HepG2 (cell line): ENCODE measurements around the gene NSMCE1. TPM values are rescaled to one million over a fixed set of nuclear protein-coding genes. Genes with fewer than 3 reads are reported as not detected.

ENCODE experiments used
- ATAC-seq: fragments of 200-7000 bp; cut with Tn5 transposase; 3 replicates; pipeline ENCODE4 v1.9.1; 2020; ENCODE audit warnings: mild to moderate bottlenecking, moderate library complexity
- BruUV-seq: library from RNA; stranded (reverse); fragments of 400-500 nt; replicated peaks from 2 replicates; lab custom pipeline; 2021; lab: Mats Ljungman, UMichigan
- CTCF ChIA-PET: fragments of 300-600 bp; formaldehyde crosslinking; extraction: SDS; loops from one replicate; lab custom pipeline; 2021; ENCODE audit warnings: low total read pairs, inconsistent platforms, low intra/inter-chr PET ratio; lab: Yijun Ruan, JAX
- POLR2A ChIA-PET: fragments of 350-600 bp; sonication (Branson Sonifier 250); formaldehyde crosslinking; loops from one replicate; lab custom pipeline; 2020; ENCODE audit warnings: antibody characterized with exemption, inconsistent platforms; lab: Yijun Ruan, JAX
- DNase-seq: peaks from one replicate; pipeline ENCODE4 v3.0.0-alpha.2; 2015; ENCODE audit warnings: low spot score
- FAIRE-seq: peaks from 3 replicates; lab custom pipeline; 2011; peaks lifted over from hg19 to GRCh38; lab: Jason Lieb, UNC
- H2AFZ ChIP-seq: one replicate; pipeline ENCODE4 v1.6.1; 2011; ENCODE audit warnings: low read length, inconsistent platforms
- H3K27ac ChIP-seq: fragments of 300-600 bp; 3 replicates; pipeline ENCODE4 v1.8.0; 2011; ENCODE audit warnings: mixed run types, mild to moderate bottlenecking, mixed read lengths, low read length, inconsistent platforms; ENCODE audit not compliant: insufficient read depth; ENCODE audit errors: extremely low read length
- H3K27me3 ChIP-seq, 2 experiments: fragments of 200-600 bp in 1 of 2; 2 replicates in 1 of 2; 3 replicates in 1 of 2; pipeline versions ENCODE4 v1.6.0 to v1.8.0; 2011; ENCODE audit warnings: low read length in 2 of 2, mild to moderate bottlenecking in 2 of 2, moderate library complexity in 2 of 2, inconsistent platforms in 1 of 2; ENCODE audit not compliant: insufficient read depth in 2 of 2, control insufficient read depth in 1 of 2
- H3K36me3 ChIP-seq, 2 experiments: fragments of 200-600 bp in 1 of 2; replicated peaks in 1 of 2; 2 replicates in 1 of 2; 3 replicates in 1 of 2; pipeline versions ENCODE4 v1.5.1 to v1.8.0; 2011; ENCODE audit warnings: low read length in 2 of 2, inconsistent platforms in 1 of 2; ENCODE audit not compliant: insufficient read depth in 2 of 2, control insufficient read depth in 1 of 2
- H3K4me1 ChIP-seq: 2 replicates; pipeline ENCODE4 v1.5.1; 2012; ENCODE audit warnings: low read length, inconsistent platforms; ENCODE audit not compliant: insufficient read depth
- H3K4me2 ChIP-seq: 2 replicates; pipeline ENCODE4 v1.6.0; 2011; ENCODE audit warnings: low read depth, low read length, inconsistent platforms
- H3K4me3 ChIP-seq, 3 experiments: fragments of 200-600 bp in 1 of 3; sonication (generic), shearing (Covaris generic) in 1 of 3; replicated peaks in 1 of 3; 2 replicates each; pipeline ENCODE4 v1.5.1; 2011 to 2016; ENCODE audit warnings: low read length in 3 of 3, inconsistent platforms in 2 of 3, low read depth in 2 of 3, mild to moderate bottlenecking in 2 of 3, control low read depth in 1 of 3, mixed read lengths in 1 of 3; ENCODE audit not compliant: insufficient read depth in 1 of 3
- H3K79me2 ChIP-seq: one replicate; pipeline ENCODE4 v1.6.1; 2011; ENCODE audit warnings: low read length, inconsistent platforms; ENCODE audit not compliant: insufficient read depth
- H3K9ac ChIP-seq: 2 replicates; pipeline ENCODE4 v1.6.0; 2011; ENCODE audit warnings: mild to moderate bottlenecking, low read depth, low read length, inconsistent platforms; ENCODE audit not compliant: insufficient read depth
- H3K9me3 ChIP-seq: 2 replicates; pipeline ENCODE4 v1.5.1; 2012; ENCODE audit warnings: mild to moderate bottlenecking, low read length
- H4K20me1 ChIP-seq: 2 replicates; pipeline ENCODE4 v1.6.0; 2011; ENCODE audit warnings: inconsistent platforms, mild to moderate bottlenecking, low read length, moderate library complexity; ENCODE audit not compliant: insufficient read depth
- CTCF ChIP-seq: sonication (generic); formaldehyde crosslinking; IDR thresholded peaks from 2 replicates; pipeline ENCODE4 v1.5.0; 2020; ENCODE audit warnings: mild to moderate bottlenecking, missing genetic modification reagents, moderate library complexity
- HCFC1 ChIP-seq: fragments of 150-350 bp; IDR thresholded peaks from 2 replicates; pipeline ENCODE4 v1.6.1; 2014; ENCODE audit warnings: low read depth, low read length
- MTA3 ChIP-seq: sonication (generic); formaldehyde crosslinking; IDR thresholded peaks from 2 replicates; pipeline ENCODE4 v1.4.0; 2020; ENCODE audit warnings: missing genetic modification reagents
- PBX2 ChIP-seq: IDR thresholded peaks from 2 replicates; pipeline ENCODE4 v1.6.1; 2016; ENCODE audit warnings: control low read depth
- TEAD3 ChIP-seq: optimal IDR thresholded peaks from 2 replicates; pipeline ENCODE3; 2016; ENCODE audit warnings: borderline replicate concordance
- ZBTB46 ChIP-seq: sonication (generic); formaldehyde crosslinking; IDR thresholded peaks from 2 replicates; pipeline ENCODE4 v1.4.0; 2020; ENCODE audit warnings: mild to moderate bottlenecking, missing genetic modification reagents, borderline replicate concordance
- ZNF12 ChIP-seq: sonication (generic); formaldehyde crosslinking; IDR thresholded peaks from 2 replicates; pipeline ENCODE4 v1.5.0; 2020; ENCODE audit warnings: missing genetic modification reagents
- ZNF331 ChIP-seq: sonication (generic); formaldehyde crosslinking; IDR thresholded peaks from 2 replicates; pipeline ENCODE4 v1.4.0; 2020; ENCODE audit warnings: missing genetic modification reagents
- ZNF460 ChIP-seq: sonication (generic); formaldehyde crosslinking; IDR thresholded peaks from 2 replicates; pipeline ENCODE4 v1.5.1; 2020; ENCODE audit warnings: missing genetic modification reagents, mild to moderate bottlenecking, borderline replicate concordance
- WGBS: methylation state at CpG from one replicate; pipeline ENCODE4 v1.1.6; 2017; ENCODE audit warnings: low lambda C conversion rate; 5-methylcytosine and 5-hydroxymethylcytosine counted together
- in situ Hi-C: cut with HindIII; loops from 2 replicates; pipeline ENCODE4 v1.10.0; 2017; ENCODE audit warnings: low pct_unique_long_range_greater_than_20kb; ENCODE audit not compliant: extremely low pct_ligation_motif_present
- intact Hi-C: fragments of 100-400 bp; cut with micrococcal nuclease; formaldehyde crosslinking; loops from one replicate; pipeline ENCODE4 v1.10.0; 2022; ENCODE audit not compliant: unreplicated experiment
- polyA plus RNA-seq, 8 experiments: library from polyadenylated mRNA; depleted of rRNA in 3 of 8; stranded (reverse) in 7 of 8; unstranded in 1 of 8; fragments of >200 nt; fragmentation: Illumina TruSeq in 4 of 8; extraction: Trizol in 4 of 8; gene quantifications; 2 replicates each; pipeline versions ENCODE4 v1.2.1 to v1.2.3, GENCODE V29; 2011 to 2016; ENCODE audit warnings: low read depth in 4 of 8, missing spikeins in 1 of 8, mixed read lengths in 1 of 8; ENCODE audit not compliant: insufficient read depth in 1 of 8
- total RNA-seq, 5 experiments: library from RNA; depleted of rRNA; stranded (reverse); fragments of >200 nt; fragmentation: Illumina TruSeq; extraction: Trizol; gene quantifications; 2 replicates each; pipeline ENCODE4 v1.2.3, GENCODE V29; 2016; ENCODE audit warnings: low read depth in 1 of 5

The NSMCE1 gene
- total and polyA plus RNA-seq, 2 of the 13 experiments (the other 11 are each of a cell fraction or from before 2014, with no cell fraction given), result 42.7 to 52.9 TPM

- in situ Hi-C loops, result no loop called here
- CTCF ChIA-PET, result no interaction called here
- Histone ChIP-seq H3K27ac (no peak overlapping the region), H3K4me1 (peaks cover 6% of the 10 kb centered on the region; the same call in 1 of the 2 replicates), H3K36me3 (no peaks in the 10 kb centered on the region), H3K9ac (no peak overlapping the region), H3K27me3 (peaks cover 0 to 3% of the 10 kb centered on the region in 2 experiments; a peak in 1 of 5 replicates), H3K4me2 (no peak overlapping the region), H3K9me3 (no peaks in the 10 kb centered on the region), H2AFZ (no peak overlapping the region)
- no TSS peak for BruUV-seq
- DNase-seq (no peak), FAIRE-seq (no peak)
- intact Hi-C loops, result no loop called here
- TF ChIP-seq TEAD3 (CRISPR knock-in tag), result no peak
- TF ChIP-seq, all 625 proteins: peak for 0
- WGBS, result 35% methylated on average over 6 of the region's 6 CpGs
- Histone ChIP-seq H3K79me2 (no peaks in the 10 kb centered on the region), H4K20me1 (no peaks in the 10 kb centered on the region), H3K4me3 (no peak overlapping the region)
- no peak for ATAC-seq
- POLR2A ChIA-PET, result interaction anchor here (0.7 kb wide), 1 partner anchor 8 kb away, joined by 3 read pairs; the partner anchor contains the start of gene KDM8
Measured at GRCh38 chr16:27195076-27195741, 73.4 kb downstream of the NSMCE1 start.

- POLR2A ChIA-PET, result interaction anchor here (1.3 kb wide), 1 partner anchor 10 kb away, joined by 8 read pairs; the partner anchor contains the start of gene KDM8
- Histone ChIP-seq H3K9ac (no peak overlapping the region), H4K20me1 (no peaks in the 10 kb centered on the region), H3K27ac (no peak overlapping the region), H3K4me1 (peaks cover 14% of the 10 kb centered on the region), H3K4me3 (no peak overlapping the region), H3K27me3 (peaks cover 0 to 8% of the 10 kb centered on the region in 2 experiments; a peak in 2 of 5 replicates), H2AFZ (no peak overlapping the region), H3K36me3 (no peaks in the 10 kb centered on the region), H3K4me2 (no peak overlapping the region), H3K9me3 (no peaks in the 10 kb centered on the region), H3K79me2 (no peaks in the 10 kb centered on the region)
- no peak for TF ChIP-seq ZNF331 (CRISPR knock-in tag)
- TF ChIP-seq HCFC1, result no peak
- TF ChIP-seq MTA3, result no peak
- no peak for TF ChIP-seq ZNF12 (CRISPR knock-in tag)
- TF ChIP-seq ZNF460, result no peak
- no peak for TF ChIP-seq PBX2 (CRISPR knock-in tag)
- TF ChIP-seq ZBTB46 (CRISPR knock-in tag), result no peak
- TF ChIP-seq CTCF (CRISPR knock-in tag), result peak; percentile 23; the same call in 1 of the 2 replicates
- ATAC-seq (peak; percentile 68), FAIRE-seq (peak; percentile 23), DNase-seq (no peak)
- CTCF ChIA-PET, result interaction anchor here (1.2 kb wide), 1 partner anchor 14 kb away, joined by 3 read pairs; no protein-coding TSS in a partner anchor
- in situ Hi-C loops, result no loop called here
- WGBS, result 7% methylated on average over 6 of the region's 6 CpGs
- intact Hi-C loops, result no loop called here
- no TSS peak for BruUV-seq
Measured at GRCh38 chr16:27193300-27193990, 75.1 kb downstream of the NSMCE1 start.
